ENCODE measurements around the gene CLCA2.
A peak's percentile ranks its signal among the peaks of the same experiment; 100 is the strongest.

CLCA2 gene

DNA sequence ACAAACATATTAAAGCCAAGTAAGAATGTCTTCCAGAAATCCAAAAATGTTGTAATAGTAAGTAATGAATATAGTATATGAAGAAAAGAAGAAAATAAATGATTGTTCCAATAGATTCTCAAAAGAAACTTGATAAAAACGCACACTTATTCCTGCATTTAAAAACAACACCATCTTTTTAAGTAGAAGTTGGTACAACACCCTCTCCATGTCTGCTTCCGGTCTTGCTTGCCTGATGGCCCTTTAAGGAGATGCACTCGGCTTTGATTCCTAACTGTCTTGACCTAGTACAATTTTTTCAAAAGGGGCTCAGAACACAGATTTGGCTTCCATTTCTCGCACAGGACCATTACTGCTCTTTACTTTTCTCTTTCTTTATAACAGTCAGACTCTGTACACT, 53.7 kb downstream of the CLCA2 start:
- DNase-seq, result no peak

DNA sequence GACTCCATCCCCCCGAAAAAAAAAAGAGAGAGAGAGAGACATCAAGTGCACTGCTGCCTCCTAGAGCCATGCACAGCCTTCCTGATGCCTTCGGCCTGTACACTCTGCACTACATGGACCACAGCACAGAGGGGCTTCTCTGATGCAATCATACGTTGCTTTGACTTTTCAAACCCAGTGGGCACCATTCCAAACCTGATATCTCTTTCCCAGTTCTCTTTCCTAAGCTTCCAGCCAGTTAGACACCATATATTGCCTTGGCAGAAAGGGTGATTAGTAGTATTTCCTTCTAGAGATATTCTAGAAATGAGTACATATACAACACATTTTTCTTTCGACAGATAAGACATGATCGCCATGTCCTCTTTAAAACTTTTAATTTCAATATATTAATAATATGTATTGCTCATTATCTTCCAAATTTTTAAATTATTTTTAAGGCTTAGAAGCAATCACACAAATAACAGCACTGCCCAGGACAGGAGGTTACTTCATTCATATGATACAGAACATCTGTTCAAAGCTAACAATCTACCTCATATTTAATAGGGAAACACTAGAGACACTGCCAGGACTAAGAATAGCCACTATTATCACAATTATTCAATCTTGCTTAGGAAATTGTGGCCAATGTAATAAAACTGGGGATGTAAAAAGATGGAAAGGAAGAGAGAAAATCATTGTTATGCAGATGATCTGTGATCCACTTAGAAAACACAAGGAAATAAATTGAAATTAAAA, 54.6 kb downstream of the CLCA2 start:
- DNase-seq, result no peak

DNA sequence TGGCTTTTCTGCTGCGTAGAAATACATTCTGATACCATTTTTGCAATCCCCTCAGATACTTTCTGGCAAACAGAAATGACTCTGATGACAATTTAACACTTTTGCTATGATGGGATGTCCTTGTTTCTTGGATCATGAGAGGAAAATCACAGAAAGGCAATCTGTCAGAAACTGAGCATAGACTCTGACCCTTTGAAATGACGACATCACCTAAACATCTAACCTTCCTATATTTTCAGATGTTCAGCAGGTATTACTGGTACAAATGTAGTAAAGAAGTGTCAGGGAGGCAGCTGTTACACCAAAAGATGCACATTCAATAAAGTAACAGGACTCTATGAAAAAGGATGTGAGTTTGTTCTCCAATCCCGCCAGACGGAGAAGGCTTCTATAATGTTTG, 58.0 kb downstream of the CLCA2 start:
- no peak for DNase-seq

DNA sequence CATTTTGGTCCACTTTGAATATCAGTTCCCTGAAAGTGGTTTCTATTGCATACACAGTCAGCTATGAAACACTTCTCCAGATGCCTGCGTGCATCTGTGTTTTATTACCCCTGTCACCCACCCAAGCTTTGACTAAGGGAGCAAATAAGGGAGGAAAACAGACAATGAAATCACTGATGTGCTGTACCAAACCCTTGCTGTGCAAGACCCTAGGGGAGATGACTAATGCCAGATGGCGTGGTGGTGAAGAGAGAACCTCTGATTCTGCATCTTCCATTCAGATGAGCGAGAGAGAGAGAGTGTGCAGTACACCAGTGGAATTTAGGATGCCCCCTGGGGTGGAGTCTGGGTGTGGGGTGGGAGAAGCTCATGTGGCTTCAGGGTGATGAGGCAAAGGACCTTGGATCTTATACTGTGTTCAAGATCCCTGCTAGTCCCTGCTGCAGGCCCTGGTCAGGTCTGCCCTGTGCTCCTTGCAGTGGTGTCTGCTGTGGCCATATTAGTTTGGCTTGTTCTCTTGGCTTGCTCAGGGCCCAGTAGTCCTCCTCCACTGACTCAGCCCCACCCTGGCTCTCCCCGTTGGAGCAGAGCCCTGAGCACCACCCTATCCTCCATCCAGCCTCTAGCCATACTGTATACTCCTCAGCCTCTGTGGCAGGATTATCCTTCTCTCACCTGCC, 63.3 kb downstream of the CLCA2 start:
- no peak for DNase-seq

DNA sequence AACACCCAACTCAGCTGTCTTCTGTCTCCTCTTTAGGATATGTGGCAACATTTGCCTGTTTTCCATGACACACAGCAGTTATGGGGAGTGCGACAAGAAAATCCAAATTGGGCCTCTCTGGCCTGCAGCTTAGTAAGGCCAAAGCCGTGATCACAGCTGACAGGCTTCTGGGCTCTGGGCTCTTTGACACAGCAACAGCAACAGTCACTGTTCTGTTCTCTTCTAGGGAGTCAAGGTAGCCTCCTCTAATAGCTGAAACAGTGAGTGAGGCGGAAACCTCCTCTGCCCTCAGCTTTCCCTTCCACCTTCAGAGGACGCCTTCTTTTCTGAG, 63.8 kb downstream of the CLCA2 start:
- no peak for DNase-seq

DNA sequence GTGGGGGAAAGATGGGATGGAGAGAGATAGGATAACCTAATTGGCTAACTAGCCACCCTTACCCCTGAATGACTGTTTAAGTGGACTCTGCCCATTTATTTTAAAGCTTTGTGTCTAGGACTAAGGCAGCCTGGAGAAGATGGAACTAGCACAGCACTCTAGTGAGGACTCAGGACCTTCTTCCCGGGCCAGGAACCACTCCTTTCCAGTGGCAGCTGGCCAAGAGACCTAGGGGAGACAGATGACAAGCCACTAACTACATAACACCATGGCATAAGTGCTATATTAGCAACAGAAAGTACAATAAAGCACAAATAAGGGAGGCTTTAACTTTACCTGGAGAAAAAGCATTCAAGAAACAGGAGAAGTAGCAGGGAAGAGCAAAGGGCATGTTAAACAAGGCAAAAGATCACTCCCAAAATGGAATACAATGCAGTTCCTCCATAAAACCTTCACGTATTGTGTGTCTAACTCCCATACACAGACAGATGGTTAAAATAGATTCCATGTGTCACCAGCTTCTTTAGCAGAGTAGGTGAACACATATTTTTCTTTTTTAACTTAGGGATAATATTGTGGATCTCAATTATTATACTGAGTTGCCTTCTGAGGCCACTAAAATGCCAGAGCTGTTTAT, 65.4 kb downstream of the CLCA2 start:
- no peak for DNase-seq

DNA sequence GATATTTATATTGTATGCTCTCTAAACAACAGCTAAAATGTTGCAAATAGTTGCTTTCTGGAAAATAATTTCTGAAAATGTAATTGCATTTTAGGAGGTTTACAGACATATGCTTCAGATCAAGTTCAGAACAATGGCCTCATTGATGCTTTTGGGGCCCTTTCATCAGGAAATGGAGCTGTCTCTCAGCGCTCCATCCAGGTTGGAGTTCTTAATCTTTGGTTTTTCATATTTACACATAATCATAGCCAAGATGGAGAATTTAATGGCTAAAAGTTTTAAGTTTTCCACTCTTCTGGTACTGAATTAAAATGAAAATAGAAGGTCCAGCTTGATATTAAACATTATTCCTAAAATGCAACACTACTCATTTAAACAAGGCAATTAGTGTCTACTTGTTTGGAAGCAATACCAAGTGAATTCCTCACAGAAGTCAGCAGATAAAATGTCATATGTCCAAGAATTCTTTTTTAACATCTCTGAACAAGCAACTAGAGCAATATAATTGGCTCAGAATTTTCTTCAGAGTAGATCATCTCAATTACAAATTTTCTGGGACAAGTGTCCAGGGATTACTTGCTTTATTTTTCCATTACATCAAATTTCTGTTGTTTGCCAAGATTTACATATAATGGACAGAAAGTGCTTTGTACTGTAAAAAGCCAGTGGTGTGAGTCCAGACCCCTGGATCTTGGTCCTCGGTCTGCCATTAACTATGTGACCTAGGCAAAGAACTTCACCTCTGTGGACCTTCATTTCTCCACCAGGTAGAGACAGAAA, 67.4 kb downstream of the CLCA2 start:
- no peak for DNase-seq

DNA sequence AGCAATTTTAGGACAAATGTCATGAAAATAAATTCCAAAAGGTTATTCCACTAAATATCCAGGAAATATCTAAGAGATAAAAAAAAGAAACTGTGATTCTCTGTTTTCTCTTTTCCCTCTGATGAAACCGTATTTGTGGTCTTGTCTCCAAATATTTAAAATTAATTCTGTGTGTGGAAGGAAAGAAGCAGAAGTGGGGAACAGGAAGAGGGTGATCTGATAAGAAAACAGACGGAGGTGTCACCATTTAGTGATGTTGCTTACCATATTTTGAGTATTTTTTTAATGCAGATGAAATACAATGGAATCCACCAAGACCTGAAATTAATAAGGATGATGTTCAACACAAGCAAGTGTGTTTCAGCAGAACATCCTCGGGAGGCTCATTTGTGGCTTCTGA, 74.3 kb downstream of the CLCA2 start:
- no peak for DNase-seq

DNA sequence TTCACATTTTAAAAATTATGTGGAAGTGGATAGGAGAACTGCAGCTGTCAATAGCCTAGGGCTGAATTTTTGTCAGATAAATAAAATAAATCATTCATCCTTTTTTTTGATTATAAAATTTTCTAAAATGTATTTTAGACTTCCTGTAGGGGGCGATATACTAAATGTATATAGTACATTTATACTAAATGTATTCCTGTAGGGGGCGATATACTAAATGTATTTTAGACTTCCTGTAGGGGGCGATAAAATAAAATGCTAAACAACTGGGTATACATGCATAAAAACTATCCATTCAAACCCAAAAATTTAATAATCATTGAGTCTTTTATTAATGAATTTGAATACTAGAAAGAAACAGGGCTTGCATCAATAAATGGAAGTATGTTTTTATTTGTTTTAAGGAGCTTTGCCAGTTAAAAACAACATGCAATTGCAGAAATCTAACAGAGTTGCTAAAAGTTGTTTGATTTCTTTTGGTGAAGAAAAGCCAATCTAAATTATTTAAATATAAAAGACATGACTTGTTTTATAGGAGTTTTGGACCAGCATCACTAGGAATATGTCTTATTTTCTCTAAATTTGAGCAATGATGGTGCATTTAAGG, 76.1 kb downstream of the CLCA2 start:
- DNase-seq, result no peak

DNA sequence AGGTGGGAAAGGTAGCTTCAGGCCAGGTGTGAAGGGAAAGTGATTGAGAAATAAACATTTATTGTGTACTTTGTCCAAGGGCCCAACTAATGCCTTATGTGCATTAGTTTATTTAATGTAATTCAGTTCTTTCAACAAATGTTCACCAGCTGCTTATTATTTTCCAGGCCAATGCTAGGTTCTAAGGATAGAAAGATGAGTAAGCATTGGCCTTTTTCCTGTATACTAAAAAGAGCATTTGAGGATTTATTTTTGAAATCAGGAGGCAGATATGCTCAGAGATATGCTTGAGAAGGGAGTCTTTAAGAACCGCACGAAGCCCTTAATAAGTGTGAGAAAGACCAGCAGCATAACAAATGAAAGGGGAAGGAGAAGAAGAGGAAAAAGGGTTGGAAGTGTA, 76.7 kb downstream of the CLCA2 start:
- DNase-seq, result no peak

DNA sequence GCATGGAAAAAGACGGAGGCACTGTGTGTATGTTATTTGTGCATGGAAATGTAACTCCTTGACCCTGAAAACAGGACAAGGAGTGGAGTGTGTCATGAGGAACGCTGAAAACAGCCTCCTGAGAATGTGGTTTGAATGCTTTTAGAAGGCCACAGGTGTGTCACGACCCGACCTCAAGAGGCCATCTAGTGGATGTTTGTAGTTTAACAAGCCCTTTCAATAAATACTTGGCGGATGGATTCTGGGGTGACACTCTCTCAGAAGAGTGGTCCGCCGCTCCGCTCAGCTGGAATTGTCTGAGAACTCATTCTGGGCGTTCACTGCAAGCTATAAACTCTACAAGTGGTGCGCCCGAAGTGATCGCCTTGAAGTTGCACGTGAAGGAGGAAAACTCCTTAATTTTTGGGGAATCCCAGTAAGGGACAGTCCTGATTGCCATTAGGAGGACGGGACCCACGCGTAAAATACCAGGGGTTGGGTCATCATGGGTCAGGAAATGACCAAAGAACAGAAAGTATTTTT, 78.2 kb downstream of the CLCA2 start:
- peak; percentile 16 to 24 for DNase-seq

DNA sequence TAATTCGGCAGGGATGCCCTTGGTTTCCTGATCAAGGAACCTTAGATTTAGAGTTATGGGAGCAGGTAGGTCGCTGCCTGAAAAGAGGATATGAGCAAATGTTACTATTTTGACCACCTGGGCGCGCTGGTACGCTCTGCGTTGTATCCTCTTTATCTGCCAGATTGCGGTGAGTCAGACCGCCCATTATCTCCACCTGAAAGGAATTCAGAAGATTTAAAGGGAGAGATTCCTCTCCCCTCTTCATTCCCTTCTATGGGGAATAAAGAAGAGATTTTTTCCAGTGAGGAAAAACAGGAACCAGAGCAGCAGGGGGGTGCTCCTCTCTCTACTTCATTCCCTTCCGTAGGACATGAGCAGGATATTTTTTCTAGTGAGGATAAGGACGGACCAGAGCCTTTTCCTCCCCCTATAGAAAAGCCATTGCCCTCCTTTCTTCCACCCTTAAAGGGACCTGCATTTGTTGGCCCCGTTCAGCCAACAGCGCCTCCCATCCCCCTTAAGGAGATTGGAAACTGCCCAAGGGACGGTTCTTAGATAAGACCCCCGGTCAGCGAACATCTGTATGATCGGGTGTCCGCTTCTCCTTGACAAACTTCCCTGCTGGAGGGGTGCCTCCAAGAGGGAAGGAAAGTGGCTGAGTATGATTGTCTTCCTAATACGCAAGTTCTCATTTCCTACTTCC, 78.9 kb downstream of the CLCA2 start:
- DNase-seq, result peak in 1 of 2 experiments; percentile 15

DNA sequence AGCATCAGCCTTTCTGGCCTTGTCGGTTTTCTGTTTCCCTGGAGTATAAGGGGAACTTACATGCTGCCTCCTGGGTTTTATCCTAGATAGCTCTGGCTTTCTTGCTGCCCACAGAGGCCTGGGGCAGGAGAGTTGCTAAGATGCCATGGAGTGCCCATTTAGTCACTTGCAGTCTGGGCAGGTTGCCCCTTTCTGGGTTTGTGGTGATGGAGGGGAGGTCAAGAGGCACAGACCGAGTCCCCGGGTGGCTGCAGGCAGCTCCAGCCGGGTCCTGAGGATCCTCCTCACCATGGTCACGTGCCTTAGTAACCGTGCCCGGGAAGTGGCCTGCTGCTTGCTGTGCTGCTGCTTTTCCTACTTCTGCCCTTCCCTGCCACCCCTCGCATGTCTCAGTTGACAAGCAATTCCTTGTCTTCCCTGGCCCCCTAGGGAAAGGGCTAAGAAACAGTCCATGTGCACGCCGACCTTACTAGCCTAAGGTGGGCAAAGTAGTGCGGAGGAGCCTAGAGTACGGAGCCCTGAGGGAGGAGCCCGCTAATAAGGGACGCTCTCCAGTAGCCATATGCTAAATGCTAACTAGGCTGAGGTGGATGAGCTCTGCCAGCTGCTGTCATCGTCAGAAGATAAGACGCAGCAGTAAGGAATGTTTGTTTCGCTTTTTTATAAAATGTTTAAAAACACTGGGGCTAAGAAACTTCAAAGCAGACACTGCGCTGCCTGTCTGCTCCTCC, 79.6 kb downstream of the CLCA2 start:
- DNase-seq, result no peak

DNA sequence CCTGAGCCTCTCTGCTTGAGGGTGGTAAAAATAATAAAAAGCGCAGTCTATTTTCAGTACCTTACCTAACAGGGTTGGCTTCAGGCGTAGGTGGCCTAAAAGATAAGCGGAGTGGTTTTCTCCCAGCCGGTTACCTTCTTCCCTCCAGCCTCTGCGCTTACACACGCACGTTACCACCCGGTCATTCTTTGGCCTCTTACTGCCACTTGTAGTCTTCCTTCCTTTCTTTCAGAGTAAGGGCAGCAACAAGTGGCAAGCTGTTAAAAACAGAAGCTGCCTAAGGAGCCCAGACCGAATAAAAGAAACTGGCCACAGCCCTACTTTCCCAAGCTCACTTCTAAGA, 80.1 kb downstream of the CLCA2 start:
- no peak for DNase-seq

DNA sequence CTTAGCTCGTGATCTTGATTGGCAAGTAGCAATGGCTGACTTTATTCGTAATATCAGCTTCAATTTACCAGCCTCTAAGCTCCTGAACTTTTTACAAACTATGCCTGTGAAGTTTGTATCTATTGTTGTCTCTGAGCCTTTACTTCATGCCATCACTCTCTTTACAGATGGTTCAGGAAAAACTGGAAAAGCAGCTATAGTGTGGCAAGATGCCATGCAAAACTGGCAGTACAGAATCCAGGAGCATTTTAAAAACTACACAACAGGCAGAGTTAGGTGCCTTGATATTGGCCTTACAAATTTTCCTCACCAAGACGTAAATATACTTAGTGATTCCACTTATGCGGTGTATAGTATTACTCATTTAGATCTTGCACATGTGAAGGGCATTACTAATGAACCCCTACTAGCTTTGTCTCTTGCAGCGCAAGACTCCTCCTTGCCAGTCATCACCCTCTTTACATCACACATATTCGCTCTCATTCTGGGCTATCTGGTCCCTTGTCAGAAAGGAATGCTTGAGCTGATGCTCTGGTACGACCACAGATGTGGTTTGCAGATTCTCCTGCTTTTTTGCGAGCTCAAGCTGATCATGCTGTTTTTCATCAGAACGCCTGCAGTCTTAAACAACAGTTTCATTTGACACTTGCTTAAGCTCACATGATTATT, 81.1 kb downstream of the CLCA2 start:
- DNase-seq, result no peak

DNA sequence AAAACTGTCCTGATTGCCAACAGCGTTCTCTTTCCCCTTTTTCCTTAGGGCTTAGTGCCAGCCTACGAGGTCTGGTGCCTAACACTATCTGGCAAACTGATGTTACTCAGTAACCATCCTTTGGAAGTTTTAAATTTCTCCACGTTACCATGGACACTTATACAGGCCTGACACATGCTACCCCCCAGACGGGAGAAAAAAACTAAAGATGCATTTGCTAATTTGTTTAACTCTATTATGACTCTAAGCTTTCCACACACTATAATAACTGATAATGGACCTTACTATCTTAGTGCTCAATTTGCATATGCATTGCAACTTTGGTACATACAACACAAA, 81.6 kb downstream of the CLCA2 start:
- DNase-seq, result no peak

Data from activated CD4-positive, alpha-beta T cell treated with anti-CD3 and anti-CD28 coated beads, Interleukin-2, amount 50 U/mL, for 4 hours (primary cell).